Measurements from ENCODE around the gene ALOX15. TPM values are rescaled to one million over a fixed set of nuclear protein-coding genes. Genes with fewer than 3 reads are reported as not detected.
"Not testable (repeated sequence)": the region's sequence is repeated elsewhere in the genome, so short reads cannot be mapped to it uniquely, and the experiment has no call there.

Gene ALOX15
- total RNA-seq, 2 donors from 2014 or later = not detected

GRCh38 chr17:4591529-4591928, 49.9 kb downstream of the ALOX15 start:
- no peaks in the 10 kb centered on the region for H3K36me3 ChIP-seq (ENCODE audit: control insufficient read depth, insufficient read depth, low read length)
- WGBS, 2 experiments (ENCODE audit: insufficient coverage in 1 of 2, insufficient read length in 1 of 2) = 76 to 79% methylated on average over 9 to 12 of the region's 12 CpGs
- no peak overlapping the region for H3K27ac ChIP-seq (ENCODE audit: low read depth, low read length)
- no peaks in the 10 kb centered on the region for H3K9me3 Mint-ChIP-seq
- H3K4me3 Mint-ChIP-seq = no peak overlapping the region
- H3K36me3 Mint-ChIP-seq (ENCODE audit: low read depth) = no peaks in the 10 kb centered on the region
- no peaks in the 10 kb centered on the region for H3K4me1 ChIP-seq (ENCODE audit: control insufficient read depth, insufficient read depth, low read length)
- H3K27me3 Mint-ChIP-seq (ENCODE audit: insufficient read depth) = peaks cover 23% of the 10 kb centered on the region
- peaks cover 5% of the 10 kb centered on the region for H3K4me1 Mint-ChIP-seq
- peaks cover 8% of the 10 kb centered on the region for H3K27me3 ChIP-seq (ENCODE audit: control insufficient read depth, insufficient read depth, low read length, poor library complexity, severe bottlenecking)
- DNase-seq = no peak
- no peak for TF ChIP-seq CTCF (conservative IDR thresholded peaks at IDR 0.05)
- H3K4me3 ChIP-seq (ENCODE audit: low read length) = no peak overlapping the region
- H3K9me3 ChIP-seq (ENCODE audit: control insufficient read depth, low read length) = no peaks in the 10 kb centered on the region
- H3K27ac Mint-ChIP-seq = no peak overlapping the region
- H3K9ac ChIP-seq (ENCODE audit: extremely low read depth, low read length, poor library complexity, severe bottlenecking) = no peak overlapping the region

GRCh38 chr17:4590981-4591453, 50.5 kb downstream of the ALOX15 start:
- H3K27me3 ChIP-seq (ENCODE audit: control insufficient read depth, insufficient read depth, low read length, poor library complexity, severe bottlenecking) = peaks cover 13% of the 10 kb centered on the region
- no peaks in the 10 kb centered on the region for H3K4me1 ChIP-seq (ENCODE audit: control insufficient read depth, insufficient read depth, low read length)
- WGBS, 2 experiments (ENCODE audit: insufficient coverage in 1 of 2, insufficient read length in 1 of 2) = 72 to 85% methylated on average over 4 to 10 of the region's 10 CpGs
- Mint-ChIP-seq H3K9me3 (no peaks in the 10 kb centered on the region), H3K36me3 (ENCODE audit: low read depth) (no peaks in the 10 kb centered on the region), H3K4me3 (no peak overlapping the region), H3K4me1 (peaks cover 5% of the 10 kb centered on the region), H3K27ac (no peak overlapping the region), H3K27me3 (ENCODE audit: insufficient read depth) (peaks cover 28% of the 10 kb centered on the region)
- H3K9ac ChIP-seq (ENCODE audit: extremely low read depth, low read length, poor library complexity, severe bottlenecking) = no peak overlapping the region
- no peaks in the 10 kb centered on the region for H3K9me3 ChIP-seq (ENCODE audit: control insufficient read depth, low read length)
- no peaks in the 10 kb centered on the region for H3K36me3 ChIP-seq (ENCODE audit: control insufficient read depth, insufficient read depth, low read length)
- DNase-seq = no peak
- H3K27ac ChIP-seq (ENCODE audit: low read depth, low read length) = no peak overlapping the region
- H3K4me3 ChIP-seq (ENCODE audit: low read length) = no peak overlapping the region
- TF ChIP-seq CTCF (conservative IDR thresholded peaks at IDR 0.05) = no peak

- peaks cover 37% of the 10 kb centered on the region for H3K27me3 Mint-ChIP-seq (ENCODE audit: insufficient read depth)
- not testable (repeated sequence) for H3K4me3 ChIP-seq (ENCODE audit: low read length); H3K9me3 ChIP-seq (ENCODE audit: control insufficient read depth, low read length); H3K9me3 Mint-ChIP-seq; H3K9ac ChIP-seq (ENCODE audit: extremely low read depth, low read length, poor library complexity, severe bottlenecking); H3K4me1 Mint-ChIP-seq; H3K4me1 ChIP-seq (ENCODE audit: control insufficient read depth, insufficient read depth, low read length); H3K4me3 Mint-ChIP-seq; H3K36me3 ChIP-seq (ENCODE audit: control insufficient read depth, insufficient read depth, low read length); H3K27ac Mint-ChIP-seq; H3K36me3 Mint-ChIP-seq (ENCODE audit: low read depth); H3K27ac ChIP-seq (ENCODE audit: low read depth, low read length); DNase-seq
- peaks cover 23% of the 10 kb centered on the region for H3K27me3 ChIP-seq (ENCODE audit: control insufficient read depth, insufficient read depth, low read length, poor library complexity, severe bottlenecking)
- WGBS, 2 experiments (ENCODE audit: insufficient coverage in 1 of 2, insufficient read length in 1 of 2) = 84 to 98% methylated on average over 10 to 11 of the region's 11 CpGs
Measured at GRCh38 chr17:4590042-4590441, 51.4 kb downstream of the ALOX15 start.

Measured in endodermal cell (in vitro differentiated cells).